Activated T-helper 1 cell treated with anti-CD3 and anti-CD28 coated beads, Interleukin-2, amount 50 U/mL, for 16 hours (primary cell): ENCODE results near the gene ENO1.

Experiments
- DNase-seq, 2 donors: peaks; one replicate each; pipeline ENCODE4 v3.0.0-alpha.2; 2020; ENCODE audit warnings: low read depth in 1 of 2, low spot score in 1 of 2

Gene ENO1

GRCh38 chr1:8814865-8815264 is 63.6 kb downstream of the ENO1 start:
- no peak for DNase-seq

DNA sequence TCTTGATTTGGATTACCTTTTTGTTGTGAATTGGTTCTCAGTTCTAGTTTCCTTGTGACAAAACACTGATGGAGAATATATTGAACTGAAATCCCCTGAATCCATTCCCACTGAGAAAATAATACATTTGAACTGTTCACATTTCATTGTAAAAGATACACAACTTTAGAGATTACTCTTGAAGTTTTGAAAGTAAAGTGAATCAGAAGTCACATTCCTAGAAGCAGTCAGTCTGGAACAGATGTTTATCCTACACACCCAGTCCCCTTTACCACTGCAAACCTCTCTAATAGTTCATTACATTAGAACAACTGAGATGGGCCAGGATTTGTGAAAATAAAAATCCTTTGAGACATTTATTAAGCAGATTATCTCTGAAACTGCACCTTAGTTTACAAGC is 64.5 kb downstream of the ENO1 start:
- DNase-seq = no peak

DNA sequence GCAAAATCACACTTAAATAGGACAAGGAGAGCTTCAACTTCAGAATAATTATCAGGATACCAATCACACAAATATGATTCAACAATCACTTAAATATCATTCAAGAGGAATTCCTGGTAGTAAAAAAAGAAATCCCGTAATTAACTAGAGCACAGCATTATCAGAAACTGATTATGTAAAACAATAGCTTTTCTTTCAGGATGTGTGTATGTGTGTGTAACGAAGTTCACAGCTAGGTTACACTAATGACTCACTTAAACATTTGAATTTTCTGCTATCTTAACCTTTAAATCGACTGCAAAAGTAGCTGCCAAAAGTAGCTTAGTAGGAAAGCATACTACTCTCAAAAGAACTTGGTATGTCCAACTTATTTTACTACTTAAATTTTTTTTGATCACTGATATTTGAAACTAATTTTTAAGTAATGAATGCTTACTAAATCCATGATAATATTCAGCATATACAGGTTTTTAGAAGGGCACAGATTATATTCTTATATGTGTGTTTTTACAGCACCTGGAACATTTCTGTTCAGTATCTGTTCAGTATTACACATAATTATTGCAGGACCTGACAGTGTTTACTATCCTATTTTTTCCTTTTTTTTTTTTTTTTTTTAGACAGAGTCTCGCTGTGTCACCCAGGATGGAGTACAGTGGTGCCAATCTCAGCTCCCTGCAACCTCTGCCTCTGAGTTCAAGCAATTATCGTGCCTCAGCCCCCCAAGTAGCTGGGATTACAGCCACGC is 65.3 kb downstream of the ENO1 start:
- no peak for DNase-seq

DNA sequence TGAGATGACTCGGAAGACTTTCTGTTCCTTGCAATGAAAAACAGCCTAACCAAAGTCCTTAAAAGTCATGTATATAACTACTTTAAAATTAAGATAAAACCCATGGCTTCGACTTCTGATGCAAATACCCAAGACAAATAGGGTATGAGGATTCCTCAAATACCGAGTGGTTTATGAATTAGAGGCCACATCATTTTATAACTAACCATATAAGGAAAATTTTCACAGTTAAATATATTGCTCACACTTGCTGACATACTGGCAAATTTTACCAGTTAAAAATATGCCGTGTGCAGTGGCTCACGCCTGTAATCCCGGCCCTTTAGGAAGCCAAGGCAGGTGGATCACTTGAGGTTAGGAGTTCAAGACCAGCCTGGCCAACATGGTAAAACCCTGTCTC is 66.4 kb downstream of the ENO1 start:
- no peak for DNase-seq
